ENCODE measurements around the gene ACOT2.

Gene ACOT2

GRCh38 chr14:73613419-73613963, 44.5 kb downstream of the ACOT2 start:
- TF ChIP-seq CTCF (IDR thresholded peaks at IDR 0.05; ENCODE audit: insufficient read depth, low read depth, low read length, missing control alignments), result no peak
- no peak for DNase-seq (ENCODE audit: low read depth)
- peak overlapping the region; percentile 47 for H3K4me3 ChIP-seq (ENCODE audit: low read length)

- no peak for TF ChIP-seq CTCF (IDR thresholded peaks at IDR 0.05; ENCODE audit: insufficient read depth, low read depth, low read length, missing control alignments)
- DNase-seq (ENCODE audit: low read depth), result no peak
- H3K4me3 ChIP-seq (ENCODE audit: low read length), result no peak overlapping the region
Measured at GRCh38 chr14:73616831-73617230, 47.8 kb downstream of the ACOT2 start.

- no peak for TF ChIP-seq CTCF (IDR thresholded peaks at IDR 0.05; ENCODE audit: insufficient read depth, low read depth, low read length, missing control alignments)
- no peak overlapping the region for H3K4me3 ChIP-seq (ENCODE audit: low read length)
- DNase-seq (ENCODE audit: low read depth), result no peak
Measured at GRCh38 chr14:73619524-73619923, 50.5 kb downstream of the ACOT2 start.

- H3K4me3 ChIP-seq (ENCODE audit: low read length), result no peak overlapping the region
- no peak for DNase-seq (ENCODE audit: low read depth)
- TF ChIP-seq CTCF (IDR thresholded peaks at IDR 0.05; ENCODE audit: insufficient read depth, low read depth, low read length, missing control alignments), result no peak
Measured at GRCh38 chr14:73620268-73620667, 51.3 kb downstream of the ACOT2 start.

GRCh38 chr14:73623504-73624054, 54.6 kb downstream of the ACOT2 start:
- TF ChIP-seq CTCF (IDR thresholded peaks at IDR 0.05; ENCODE audit: insufficient read depth, low read depth, low read length, missing control alignments), result no peak

More at GRCh38 chr14:73623504-73624054, 54.6 kb downstream of the ACOT2 start:
- H3K4me3 ChIP-seq (ENCODE audit: low read length), result no peak overlapping the region
- DNase-seq (ENCODE audit: low read depth), result no peak
